ENCODE measurements around the gene RAB3GAP1.

RAB3GAP1 gene

GRCh38 chr2:135010200-135010942, 41.7 kb upstream of the RAB3GAP1 start:
- H3K4me1 ChIP-seq: no peaks in the 10 kb centered on the region
- DNase-seq: no peak

GRCh38 chr2:135011633-135012032, 40.5 kb upstream of the RAB3GAP1 start:
- no peaks in the 10 kb centered on the region for H3K4me1 ChIP-seq
- no peaks in the 10 kb centered on the region for H3K9me3 ChIP-seq
- no peak overlapping the region for H3K4me3 ChIP-seq (ENCODE audit: low read depth, low read length)
- TF ChIP-seq CTCF (IDR thresholded peaks at IDR 0.05; ENCODE audit: low read depth, low read length): no peak
- H3K27me3 ChIP-seq: no peaks in the 10 kb centered on the region
- DNase-seq: no peak
- H3K36me3 ChIP-seq: no peaks in the 10 kb centered on the region

More at GRCh38 chr2:135010200-135010942, 41.7 kb upstream of the RAB3GAP1 start:
- no peak for TF ChIP-seq CTCF (IDR thresholded peaks at IDR 0.05; ENCODE audit: low read depth, low read length)
- Histone ChIP-seq H3K9me3 (no peaks in the 10 kb centered on the region), H3K36me3 (no peaks in the 10 kb centered on the region), H3K27me3 (no peaks in the 10 kb centered on the region), H3K4me3 (ENCODE audit: low read depth, low read length) (no peak overlapping the region)

- Histone ChIP-seq H3K27me3 (no peaks in the 10 kb centered on the region), H3K4me3 (ENCODE audit: low read depth, low read length) (no peak overlapping the region), H3K36me3 (no peaks in the 10 kb centered on the region), H3K4me1 (no peaks in the 10 kb centered on the region), H3K9me3 (no peaks in the 10 kb centered on the region)
- no peak for DNase-seq
- TF ChIP-seq CTCF (IDR thresholded peaks at IDR 0.05; ENCODE audit: low read depth, low read length): no peak
Observed at GRCh38 chr2:135021618-135022017, 30.5 kb upstream of the RAB3GAP1 start.

GRCh38 chr2:135022952-135023880, 28.9 kb upstream of the RAB3GAP1 start:
- Histone ChIP-seq H3K4me1 (no peaks in the 10 kb centered on the region), H3K4me3 (ENCODE audit: low read depth, low read length) (no peak overlapping the region), H3K36me3 (no peaks in the 10 kb centered on the region), H3K27me3 (no peaks in the 10 kb centered on the region), H3K9me3 (no peaks in the 10 kb centered on the region)
- TF ChIP-seq CTCF (IDR thresholded peaks at IDR 0.05; ENCODE audit: low read depth, low read length): no peak
- DNase-seq: no peak

- Histone ChIP-seq H3K27me3 (no peaks in the 10 kb centered on the region), H3K36me3 (no peaks in the 10 kb centered on the region), H3K9me3 (no peaks in the 10 kb centered on the region), H3K4me3 (ENCODE audit: low read depth, low read length) (no peak overlapping the region), H3K4me1 (no peaks in the 10 kb centered on the region)
- no peak for TF ChIP-seq CTCF (IDR thresholded peaks at IDR 0.05; ENCODE audit: low read depth, low read length)
- DNase-seq: no peak
Observed at GRCh38 chr2:135023886-135024485, 28.1 kb upstream of the RAB3GAP1 start.

Data from BE2C (cell line).